Inferior parietal cortex (tissue), 1 donor: ENCODE measurements around the gene KLHL15.
"Not testable (repeated sequence)": the region's sequence is repeated elsewhere in the genome, so short reads cannot be mapped to it uniquely, and the experiment has no call there.

Source experiments
- DNase-seq: peaks from one replicate; pipeline ENCODE4 v3.0.0-alpha.2; 2016; ENCODE audit errors: extremely low spot score

Gene KLHL15, protein sequence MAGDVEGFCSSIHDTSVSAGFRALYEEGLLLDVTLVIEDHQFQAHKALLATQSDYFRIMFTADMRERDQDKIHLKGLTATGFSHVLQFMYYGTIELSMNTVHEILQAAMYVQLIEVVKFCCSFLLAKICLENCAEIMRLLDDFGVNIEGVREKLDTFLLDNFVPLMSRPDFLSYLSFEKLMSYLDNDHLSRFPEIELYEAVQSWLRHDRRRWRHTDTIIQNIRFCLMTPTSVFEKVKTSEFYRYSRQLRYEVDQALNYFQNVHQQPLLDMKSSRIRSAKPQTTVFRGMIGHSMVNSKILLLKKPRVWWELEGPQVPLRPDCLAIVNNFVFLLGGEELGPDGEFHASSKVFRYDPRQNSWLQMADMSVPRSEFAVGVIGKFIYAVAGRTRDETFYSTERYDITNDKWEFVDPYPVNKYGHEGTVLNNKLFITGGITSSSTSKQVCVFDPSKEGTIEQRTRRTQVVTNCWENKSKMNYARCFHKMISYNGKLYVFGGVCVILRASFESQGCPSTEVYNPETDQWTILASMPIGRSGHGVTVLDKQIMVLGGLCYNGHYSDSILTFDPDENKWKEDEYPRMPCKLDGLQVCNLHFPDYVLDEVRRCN

GRCh38 chrX:24027086-24027485, at the start of gene KLHL15:
TSS of gene KLHL15 (minus strand) at chrX:24027186. CDS start at chrX:24006693, 20,493 bp downstream.
- DNase-seq = no peak

DNA sequence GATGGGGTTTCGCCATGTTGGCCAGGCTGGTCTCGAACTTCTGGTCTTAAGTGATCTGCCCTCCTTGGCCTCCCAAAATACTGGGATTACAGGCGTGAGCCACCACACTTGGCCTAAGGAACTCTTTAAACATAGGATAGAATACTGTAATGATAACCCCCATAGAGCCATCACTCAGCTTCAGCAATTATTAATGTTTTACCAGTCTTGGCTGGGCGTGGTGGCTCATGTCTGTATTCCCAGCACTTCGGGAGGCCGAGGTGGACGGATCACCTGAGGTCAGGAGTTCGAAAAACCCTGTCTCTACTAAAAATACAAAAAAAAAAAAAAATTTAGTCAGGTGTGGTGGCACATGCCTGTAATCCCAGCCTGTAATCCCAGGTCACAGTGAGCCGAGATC, 42.9 kb upstream of the KLHL15 start:
- no peak for DNase-seq

DNA sequence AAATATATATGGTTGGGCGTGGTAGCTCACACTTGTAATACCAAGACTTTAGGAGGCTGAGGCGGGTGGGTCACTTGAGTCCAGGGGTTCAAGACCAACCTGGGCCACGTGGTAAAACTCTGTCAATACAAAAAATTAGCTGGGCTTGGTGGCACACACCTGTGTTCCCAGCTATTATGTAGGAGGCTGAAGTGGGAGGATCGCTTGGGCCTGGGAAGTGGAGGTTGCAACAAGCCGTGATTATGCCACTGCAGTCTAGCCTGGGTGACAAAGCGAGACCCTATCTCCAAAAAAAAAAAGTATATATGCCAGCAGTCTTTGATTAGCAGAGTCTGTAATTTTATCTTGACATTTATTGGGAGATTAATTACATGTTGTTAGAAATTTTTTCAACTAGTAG, 36.5 kb upstream of the KLHL15 start:
- no peak for DNase-seq

- no peak for DNase-seq
Observed at GRCh38 chrX:24055043-24055356, 28.0 kb upstream of the KLHL15 start.

DNA sequence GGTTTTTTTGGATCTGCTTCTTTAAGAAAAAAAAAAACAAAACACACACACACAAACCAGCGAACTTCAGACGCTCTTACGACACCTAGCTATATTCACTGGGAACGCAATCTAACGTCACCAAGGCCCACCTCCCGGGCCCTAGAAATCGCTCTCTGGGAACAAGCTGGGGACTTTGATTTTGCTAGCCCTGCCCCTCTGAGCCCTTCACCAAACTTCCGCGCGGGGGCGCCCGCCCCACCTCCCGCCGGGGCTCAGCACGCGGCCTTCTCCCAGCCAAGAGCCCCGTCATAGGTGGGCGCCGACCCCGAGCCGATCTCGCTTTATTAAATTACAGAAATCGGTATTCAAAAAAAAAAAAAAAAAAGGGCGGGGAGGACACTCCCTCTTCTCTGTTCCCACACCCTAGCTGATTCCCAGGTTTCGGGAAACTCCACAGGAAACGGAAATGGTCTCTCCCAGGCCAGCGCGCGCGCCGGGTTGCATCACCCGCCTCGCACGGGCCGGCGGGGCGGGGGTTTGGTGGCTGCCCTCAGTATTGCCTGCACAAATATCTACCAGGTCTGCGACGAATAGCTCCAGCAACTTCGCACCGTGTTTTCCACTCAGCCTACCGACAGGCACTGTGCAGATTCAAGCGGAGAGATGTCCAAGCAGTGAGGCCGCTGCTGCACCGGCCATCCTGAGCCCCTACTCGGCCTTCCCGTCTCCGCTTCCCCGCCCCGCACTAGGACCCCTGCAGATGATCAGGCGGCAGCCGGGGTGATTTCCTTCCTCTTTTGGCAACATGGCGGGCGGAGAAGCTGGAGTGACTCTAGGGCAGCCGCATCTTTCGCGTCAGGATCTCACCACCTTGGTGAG, 27.4 kb upstream of the KLHL15 start, which contains the start of gene EIF2S3:
TSS of gene EIF2S3 (plus strand) at position 775 of the 861 bp plus-strand sequence. CDS start at position 788, 13 bp downstream.
- DNase-seq = peak; percentile 85

DNA sequence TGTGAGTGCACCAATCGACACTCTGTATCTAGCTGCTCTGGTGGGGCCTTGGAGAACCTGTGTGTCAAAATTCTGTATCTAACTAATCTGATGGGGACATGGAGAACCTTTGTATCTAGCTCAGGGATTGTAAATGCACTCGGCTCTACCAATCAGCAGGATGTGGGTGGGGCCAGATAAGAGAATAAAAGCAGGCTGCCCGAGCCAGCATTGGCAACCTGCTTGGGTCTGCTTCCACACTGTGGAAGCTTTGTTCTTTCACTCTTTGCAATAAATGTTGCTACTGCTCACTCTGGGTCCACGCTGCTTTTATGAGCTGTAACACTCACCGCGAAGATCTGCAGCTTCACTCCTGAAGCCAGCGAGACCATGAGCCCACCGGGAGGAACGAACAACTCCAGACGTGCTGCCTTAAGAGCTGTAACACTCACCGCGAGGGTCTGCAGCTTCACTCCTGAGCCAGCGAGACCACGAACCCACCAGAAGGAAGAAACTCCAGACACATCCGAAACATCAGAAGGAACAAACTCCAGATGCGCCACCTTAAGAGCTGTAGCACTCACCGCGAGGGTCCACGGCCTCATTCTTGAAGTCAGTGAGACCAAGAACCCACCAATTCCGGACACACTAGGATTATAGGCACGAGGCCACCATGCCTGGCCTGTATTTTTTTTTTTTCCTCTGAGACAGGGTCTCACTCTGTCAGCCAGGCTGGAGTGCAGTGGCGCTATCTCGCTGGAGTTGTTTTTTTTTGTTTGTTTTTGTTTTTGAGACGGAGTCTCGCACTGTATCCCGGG, 23.7 kb upstream of the KLHL15 start:
- not testable (repeated sequence) for DNase-seq

DNA sequence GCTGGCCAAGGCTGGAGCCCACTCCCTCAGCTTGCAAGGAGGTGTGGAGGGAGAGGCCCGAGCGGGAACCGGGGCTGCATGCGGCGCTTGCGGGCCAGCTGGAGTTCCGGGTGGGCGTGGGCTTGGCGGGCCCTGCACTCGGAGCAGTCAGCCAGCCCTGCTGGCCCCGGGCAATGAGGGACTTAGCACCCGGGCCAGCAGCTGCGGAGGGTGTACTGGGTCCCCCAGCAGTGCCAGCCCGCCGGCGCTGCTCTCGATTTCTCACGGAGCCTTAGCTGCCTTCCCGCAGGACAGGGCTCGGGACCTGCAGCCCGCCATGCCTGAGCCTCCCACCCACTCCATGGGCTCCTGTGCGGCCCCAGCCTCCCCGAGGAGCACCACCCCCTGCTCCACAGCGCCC, 22.7 kb upstream of the KLHL15 start:
- DNase-seq = not testable (repeated sequence)

DNA sequence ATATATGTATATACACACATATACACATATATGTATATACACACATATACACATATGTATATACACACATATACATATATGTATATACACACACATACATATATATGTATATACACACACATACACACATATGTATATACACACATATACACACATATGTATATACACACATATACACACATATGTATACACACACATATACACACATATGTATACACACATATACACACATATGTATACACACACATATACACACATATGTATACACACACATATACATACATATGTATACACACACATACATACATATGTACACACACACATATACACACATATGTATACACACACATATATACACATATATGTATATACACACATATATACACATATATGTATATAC, 19.1 kb upstream of the KLHL15 start:
- not testable (repeated sequence) for DNase-seq

- no peak for DNase-seq
Observed at GRCh38 chrX:24037729-24038128, 10.7 kb upstream of the KLHL15 start.

GRCh38 chrX:24034485-24034884, 7.5 kb upstream of the KLHL15 start:
- no peak for DNase-seq

DNA sequence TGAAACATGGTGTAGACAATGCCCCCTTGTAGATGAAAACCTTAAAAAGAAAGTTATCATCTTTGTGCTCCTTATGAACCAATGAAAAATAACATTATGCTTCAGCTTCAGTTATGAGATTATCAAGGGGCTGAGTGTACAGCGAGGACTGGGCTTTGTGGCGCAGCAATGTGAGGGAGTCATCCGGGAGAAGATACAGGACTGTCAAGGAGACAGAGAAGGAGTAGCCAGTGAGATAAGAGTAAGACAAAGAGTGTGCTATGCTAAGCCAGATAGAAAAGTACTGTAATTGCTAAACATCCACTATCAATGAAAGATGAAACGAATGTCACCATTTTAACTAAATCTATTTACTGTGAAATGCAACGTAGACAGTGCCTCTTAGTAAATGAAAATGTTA, 3.6 kb upstream of the KLHL15 start:
- no peak for DNase-seq

GRCh38 chrX:24027985-24028384, 999 bp upstream of the KLHL15 start:
- DNase-seq = no peak

DNA sequence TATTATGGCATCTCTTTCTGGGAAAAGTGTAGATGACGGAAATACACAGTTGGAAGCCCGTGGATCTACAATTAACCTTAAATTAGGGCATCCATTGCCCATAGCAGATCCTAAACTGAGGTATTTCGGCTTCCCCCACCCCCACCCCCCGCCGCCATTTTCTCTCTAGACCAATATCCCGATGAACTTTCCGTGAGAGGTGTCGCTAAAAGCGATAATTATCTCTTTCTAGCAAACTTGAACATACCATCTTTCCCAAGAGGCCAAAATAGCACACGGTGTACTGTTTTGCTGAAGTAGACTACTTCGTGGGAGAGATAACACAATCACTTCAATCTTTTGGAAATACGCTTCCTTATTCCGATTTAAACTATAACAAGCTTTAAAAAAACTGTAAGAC, 554 bp downstream of the KLHL15 start:
- peak; percentile 35 for DNase-seq

- DNase-seq = peak; percentile 34
Observed at GRCh38 chrX:24025741-24026403, 1.1 kb downstream of the KLHL15 start.

DNA sequence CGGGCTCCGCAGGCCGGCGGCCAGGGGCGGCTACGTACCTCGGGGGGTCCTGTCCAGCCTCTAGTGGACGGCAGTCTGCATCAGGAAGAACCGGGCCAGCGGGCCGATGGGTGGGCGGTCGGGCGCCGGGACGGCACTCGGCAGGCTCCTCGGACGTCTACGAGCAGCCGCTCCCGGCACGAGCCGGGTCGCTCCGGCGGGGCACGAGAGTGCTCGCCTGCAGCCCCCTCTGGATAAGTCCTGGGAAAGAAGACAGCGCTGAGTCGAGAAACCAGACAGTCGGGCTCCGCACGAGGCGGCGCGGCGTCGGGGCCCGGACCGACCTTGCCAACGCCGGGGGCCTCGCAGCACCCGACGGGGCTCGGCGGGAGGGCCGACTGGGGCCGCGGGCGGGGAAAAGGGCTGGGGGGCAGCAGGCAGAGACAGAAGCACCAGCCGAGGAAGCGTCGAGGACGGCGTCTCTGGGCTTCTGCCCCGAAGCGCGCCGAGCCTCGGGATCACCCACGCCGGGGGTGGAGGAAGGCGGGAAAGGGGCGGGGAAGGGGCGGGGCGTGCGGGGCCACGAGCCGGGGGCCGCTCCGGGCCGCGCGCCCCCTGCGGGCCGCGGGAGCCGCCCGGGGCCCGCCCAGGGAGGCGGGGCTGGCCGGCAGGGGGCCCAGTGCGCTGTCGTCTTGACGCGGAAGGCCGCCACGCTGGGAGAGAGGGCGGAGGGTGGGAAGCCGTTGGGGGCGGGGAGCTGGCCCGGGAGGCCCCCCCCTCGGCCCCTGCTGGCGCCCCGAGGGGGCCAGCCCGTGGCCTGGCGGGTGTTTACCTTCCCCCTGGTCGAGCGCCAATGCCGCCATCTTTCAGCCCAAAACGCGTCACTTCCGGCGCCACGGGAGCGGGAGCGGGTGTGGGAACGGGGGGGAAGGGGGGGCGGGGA, 1.9 kb downstream of the KLHL15 start:
- DNase-seq = peak; percentile 81

DNA sequence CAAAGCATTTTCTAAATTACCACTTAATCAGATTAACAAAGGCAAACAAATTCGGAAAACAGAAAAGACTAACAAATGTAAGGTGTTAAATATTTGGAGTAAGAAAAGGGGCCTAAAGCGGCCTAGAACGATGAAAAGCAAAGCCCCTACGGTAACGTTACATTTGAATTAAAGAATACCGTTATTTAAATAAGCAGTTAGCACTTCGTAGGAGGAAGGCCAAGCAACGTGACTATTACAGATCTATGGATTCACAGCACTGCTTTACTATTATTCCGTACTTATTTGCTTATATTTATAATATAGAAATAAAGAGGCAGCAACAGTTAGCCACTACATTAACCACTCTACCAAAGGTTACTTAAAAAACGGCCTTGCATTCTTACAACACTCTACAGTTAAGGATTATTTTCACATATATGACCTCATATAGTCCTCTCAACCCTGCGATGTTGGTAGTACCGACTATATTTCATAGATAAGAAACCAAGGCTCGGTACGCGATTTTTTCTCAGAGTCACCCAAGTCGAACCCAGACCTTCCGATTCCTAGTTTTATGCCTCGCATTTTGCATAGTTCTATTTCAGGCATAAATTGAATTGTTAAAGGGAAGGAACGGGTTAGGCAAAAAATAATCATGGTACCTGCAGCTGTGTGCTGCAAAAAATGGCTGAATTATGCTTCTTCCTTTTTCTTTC, 2.9 kb downstream of the KLHL15 start:
- DNase-seq = peak; percentile 14

- DNase-seq = no peak
Observed at GRCh38 chrX:24023544-24023943, 3.4 kb downstream of the KLHL15 start.

GRCh38 chrX:24020306-24020876, 6.6 kb downstream of the KLHL15 start:
- DNase-seq = no peak

DNA sequence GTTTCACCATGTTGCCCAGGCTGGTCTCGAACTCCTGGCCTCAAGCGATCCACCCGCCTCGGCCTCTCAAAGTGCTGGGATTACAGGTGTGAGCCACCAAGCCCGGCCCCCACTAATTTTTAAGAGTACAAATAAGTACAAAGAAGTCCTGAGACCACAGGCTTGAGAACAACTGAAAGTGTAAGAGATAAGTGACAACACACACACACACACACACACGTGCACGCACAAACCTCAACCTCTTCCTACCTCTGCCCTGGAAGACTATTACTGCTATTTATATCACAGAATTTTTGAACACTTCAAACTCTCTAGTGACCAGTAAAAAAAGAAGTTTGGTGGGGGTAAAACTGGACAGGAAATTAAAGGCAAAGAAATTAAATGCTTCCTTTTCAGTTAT, 7.5 kb downstream of the KLHL15 start:
- no peak for DNase-seq
